AG04450 (cell line): ENCODE data around the gene MED27. TPM values are rescaled to one million over a fixed set of nuclear protein-coding genes. Genes with fewer than 3 reads are reported as not detected.

ENCODE experiments used
- CTCF ChIA-PET: fragments of 300-600, 350-600 bp; formaldehyde crosslinking; extraction: SDS; loops from one replicate; lab custom pipeline; 2022; ENCODE audit warnings: antibody characterized with exemption, inconsistent platforms; lab: Charles Lee
- POLR2A ChIA-PET: fragments of 350-600 bp; formaldehyde crosslinking; extraction: SDS; loops from one replicate; lab custom pipeline; 2021; ENCODE audit warnings: antibody characterized with exemption, inconsistent platforms; lab: Yijun Ruan, JAX
- DNase-seq: peaks from one replicate; pipeline ENCODE4 v3.0.0-alpha.2; 2011; ENCODE audit warnings: low read depth, low spot score
- H3K27ac ChIP-seq: one replicate; pipeline ENCODE4 v1.5.1; 2012; ENCODE audit warnings: low read depth, low read length, control low read depth
- H3K27me3 ChIP-seq: one replicate; pipeline ENCODE4 v1.6.0; 2012; ENCODE audit warnings: low read length; ENCODE audit not compliant: control insufficient read depth, insufficient read depth
- H3K4me3 ChIP-seq: 2 replicates; pipeline ENCODE4 v1.5.1; 2011; ENCODE audit warnings: mild to moderate bottlenecking, low read depth, low read length, control low read depth
- H3K9me3 ChIP-seq: 2 replicates; pipeline ENCODE4 v1.5.1; 2012; ENCODE audit warnings: low read length; ENCODE audit not compliant: control insufficient read depth, insufficient read depth
- CTCF ChIP-seq: IDR thresholded peaks from 2 replicates; pipeline ENCODE4 v1.5.1; 2011; ENCODE audit warnings: low read depth, low read length, control low read depth, inconsistent platforms
- polyA plus RNA-seq: library from polyadenylated mRNA; depleted of rRNA; stranded (reverse); fragments of >200 nt; gene quantifications from 2 replicates; pipeline ENCODE4 v1.2.3, GENCODE V29; 2011

Gene MED27
- polyA plus RNA-seq, 1 experiment = 36.6 TPM

- Histone ChIP-seq H3K27ac (no peak overlapping the region), H3K4me3 (no peak overlapping the region), H3K9me3 (peaks cover 23% of the 10 kb centered on the region), H3K27me3 (peaks cover 30% of the 10 kb centered on the region)
- TF ChIP-seq CTCF = no peak
- ChIA-PET POLR2A (interaction anchor here (0.6 to 0.7 kb wide), 2 partner anchors 42 to 241 kb away, joined by 3 to 4 read pairs; partner anchors contain the start of gene MED27), CTCF (interaction anchor here (2.1 kb wide), 1 partner anchor 398 kb away, joined by 4 read pairs; no protein-coding TSS in a partner anchor)
- no peak for DNase-seq
These were observed 241.8 kb downstream of the MED27 start for GRCh38 chr9:131837836-131838235.

GRCh38 chr9:131837316-131837715 is 242.4 kb downstream of the MED27 start:
- Histone ChIP-seq H3K27ac (no peak overlapping the region), H3K9me3 (peaks cover 23% of the 10 kb centered on the region), H3K4me3 (no peak overlapping the region), H3K27me3 (peaks cover 29% of the 10 kb centered on the region)
- CTCF ChIA-PET = interaction anchor here (0.6 to 2.1 kb wide), 2 partner anchors 81 to 398 kb away, joined by 3 to 4 read pairs; no protein-coding TSS in a partner anchor
- TF ChIP-seq CTCF = peak; percentile 26
- POLR2A ChIA-PET = no interaction called here
- no peak for DNase-seq

GRCh38 chr9:131836607-131837315 is 242.9 kb downstream of the MED27 start:
- Histone ChIP-seq H3K4me3 (no peak overlapping the region), H3K27ac (no peak overlapping the region), H3K27me3 (peaks cover 23% of the 10 kb centered on the region), H3K9me3 (peaks cover 23% of the 10 kb centered on the region)
- ChIA-PET CTCF (interaction anchor here (0.6 to 2.1 kb wide), 2 partner anchors 81 to 399 kb away, joined by 3 to 4 read pairs; no protein-coding TSS in a partner anchor), POLR2A (no interaction called here)
- no peak for DNase-seq
- TF ChIP-seq CTCF = no peak

GRCh38 chr9:131836021-131836420 is 243.6 kb downstream of the MED27 start:
- TF ChIP-seq CTCF = no peak
- Histone ChIP-seq H3K4me3 (no peak overlapping the region), H3K27ac (no peak overlapping the region), H3K9me3 (peaks cover 27% of the 10 kb centered on the region), H3K27me3 (peaks cover 24% of the 10 kb centered on the region)
- POLR2A ChIA-PET = no interaction called here
- DNase-seq = no peak
- CTCF ChIA-PET = interaction anchor here (1.2 kb wide), 1 partner anchor 401 kb away, joined by 3 read pairs; no protein-coding TSS in a partner anchor
